ENCODE results near the gene DMC1.

Gene DMC1

GRCh38 chr22:38519453-38520250 is 50.3 kb downstream of the DMC1 start (continued):
- TF ChIP-seq TCF4 (CRISPR knock-in tag; IDR thresholded peaks at IDR 0.05; ENCODE audit: borderline replicate concordance): no peak

GRCh38 chr22:38518620-38519019 is 51.4 kb downstream of the DMC1 start:
- ATAC-seq: no peak
- TF ChIP-seq TCF4 (CRISPR knock-in tag; IDR thresholded peaks at IDR 0.05; ENCODE audit: borderline replicate concordance): no peak
- no peak for TF ChIP-seq RARB (CRISPR knock-in tag; IDR thresholded peaks at IDR 0.05)
- TF ChIP-seq ZFP30 (CRISPR knock-in tag; IDR thresholded peaks at IDR 0.05): no peak
- no peak for TF ChIP-seq SNAI2 (CRISPR knock-in tag; IDR thresholded peaks at IDR 0.05)
- TF ChIP-seq CSDC2 (CRISPR knock-in tag; IDR thresholded peaks at IDR 0.05): no peak
- no peak for TF ChIP-seq CSRNP3 (CRISPR knock-in tag; IDR thresholded peaks at IDR 0.05)
- TF ChIP-seq ISL1 (CRISPR knock-in tag; IDR thresholded peaks at IDR 0.05): no peak
- TF ChIP-seq GLIS3 (CRISPR knock-in tag; IDR thresholded peaks at IDR 0.05): no peak
- no peak for TF ChIP-seq TSHZ2 (CRISPR knock-in tag; IDR thresholded peaks at IDR 0.05)

- TF ChIP-seq SNAI2 (CRISPR knock-in tag; IDR thresholded peaks at IDR 0.05) (no peak), CSRNP3 (CRISPR knock-in tag; IDR thresholded peaks at IDR 0.05) (no peak), BACH2 (CRISPR knock-in tag; IDR thresholded peaks at IDR 0.05; ENCODE audit: borderline replicate concordance) (no peak), ZNF70 (CRISPR knock-in tag; IDR thresholded peaks at IDR 0.05) (no peak), ISL1 (CRISPR knock-in tag; IDR thresholded peaks at IDR 0.05) (no peak), TOX (CRISPR knock-in tag; IDR thresholded peaks at IDR 0.05; ENCODE audit: borderline replicate concordance) (no peak), CREB5 (CRISPR knock-in tag; IDR thresholded peaks at IDR 0.05; ENCODE audit: low read depth) (no peak), POU6F1 (CRISPR knock-in tag; IDR thresholded peaks at IDR 0.05; ENCODE audit: borderline replicate concordance, low read depth) (no peak), ZFP30 (CRISPR knock-in tag; IDR thresholded peaks at IDR 0.05) (no peak), OSR1 (CRISPR knock-in tag; IDR thresholded peaks at IDR 0.05) (no peak), RARB (CRISPR knock-in tag; IDR thresholded peaks at IDR 0.05) (no peak)
- ATAC-seq: no peak
Observed at GRCh38 chr22:38513063-38513462, 56.9 kb downstream of the DMC1 start.

GRCh38 chr22:38510416-38510970 is 59.5 kb downstream of the DMC1 start:
- no peak for ATAC-seq
- no peak for TF ChIP-seq SNAI2 (CRISPR knock-in tag; IDR thresholded peaks at IDR 0.05)
- no peak for TF ChIP-seq TOX (CRISPR knock-in tag; IDR thresholded peaks at IDR 0.05; ENCODE audit: borderline replicate concordance)
- no peak for TF ChIP-seq ZFP3 (CRISPR knock-in tag; IDR thresholded peaks at IDR 0.05)
- no peak for TF ChIP-seq ZNF565 (CRISPR knock-in tag; conservative IDR thresholded peaks at IDR 0.05; ENCODE audit: low read depth)
- no peak for TF ChIP-seq OSR1 (CRISPR knock-in tag; IDR thresholded peaks at IDR 0.05)
- no peak for TF ChIP-seq TSHZ2 (CRISPR knock-in tag; IDR thresholded peaks at IDR 0.05)
- no peak for TF ChIP-seq ISL1 (CRISPR knock-in tag; IDR thresholded peaks at IDR 0.05)
- no peak for TF ChIP-seq ARNTL (CRISPR knock-in tag; IDR thresholded peaks at IDR 0.05; ENCODE audit: borderline replicate concordance, low read depth)
- TF ChIP-seq CSDC2 (CRISPR knock-in tag; IDR thresholded peaks at IDR 0.05): no peak
- no peak for TF ChIP-seq CSRNP3 (CRISPR knock-in tag; IDR thresholded peaks at IDR 0.05)
